ENCODE results near the gene GALNS.

The GALNS gene

DNA sequence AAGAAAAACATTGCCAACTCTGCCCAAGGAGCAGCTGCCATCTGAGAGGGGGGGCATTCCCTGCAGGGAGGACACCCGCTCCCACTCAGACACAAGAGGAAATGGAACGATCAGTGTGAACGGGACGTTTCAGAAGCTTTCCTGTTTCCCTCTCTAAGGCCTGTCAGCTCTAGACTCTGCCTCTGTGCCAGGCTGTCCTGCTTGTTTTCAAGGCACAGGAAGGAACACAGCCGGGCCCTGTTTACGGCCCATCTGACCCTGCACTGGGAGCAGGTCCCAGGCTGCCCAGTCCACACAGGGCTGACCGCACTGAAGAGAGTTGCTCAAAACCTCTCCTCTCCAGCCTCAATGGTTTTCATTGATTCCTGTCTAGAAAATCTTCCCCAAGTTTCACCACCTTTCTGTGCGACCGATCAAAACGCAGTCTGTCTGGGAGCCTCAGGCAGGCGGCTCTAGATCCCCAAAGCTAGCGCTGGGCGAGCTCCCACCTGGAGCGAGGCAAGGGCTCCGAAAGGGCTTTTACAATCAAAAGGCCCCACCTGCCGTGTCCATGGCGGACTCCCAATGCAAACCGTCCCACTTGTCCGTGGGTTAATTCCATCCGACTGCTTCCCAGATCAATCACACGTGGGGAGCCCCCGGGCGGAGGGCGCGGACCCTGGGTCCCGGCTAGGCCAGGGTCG, 73.2 kb downstream of the GALNS start:
- H3K36me3 ChIP-seq: no peaks in the 10 kb centered on the region
- peak overlapping the region; percentile 87 for H3K4me3 ChIP-seq
- H3K9me3 ChIP-seq: no peaks in the 10 kb centered on the region
- peak overlapping the region; percentile 95 for H3K4me2 ChIP-seq
- H3K27me3 ChIP-seq: no peaks in the 10 kb centered on the region
- H3K27ac ChIP-seq: peak overlapping the region; percentile 97
- H3K9ac ChIP-seq: peak overlapping the region; percentile 97
- peaks cover 59% of the 10 kb centered on the region for H4K20me1 ChIP-seq
- no peak for TF ChIP-seq Cebpa-rat (IDR thresholded peaks at IDR 0.05)
- H3K4me1 ChIP-seq: peaks cover 87% of the 10 kb centered on the region

DNA sequence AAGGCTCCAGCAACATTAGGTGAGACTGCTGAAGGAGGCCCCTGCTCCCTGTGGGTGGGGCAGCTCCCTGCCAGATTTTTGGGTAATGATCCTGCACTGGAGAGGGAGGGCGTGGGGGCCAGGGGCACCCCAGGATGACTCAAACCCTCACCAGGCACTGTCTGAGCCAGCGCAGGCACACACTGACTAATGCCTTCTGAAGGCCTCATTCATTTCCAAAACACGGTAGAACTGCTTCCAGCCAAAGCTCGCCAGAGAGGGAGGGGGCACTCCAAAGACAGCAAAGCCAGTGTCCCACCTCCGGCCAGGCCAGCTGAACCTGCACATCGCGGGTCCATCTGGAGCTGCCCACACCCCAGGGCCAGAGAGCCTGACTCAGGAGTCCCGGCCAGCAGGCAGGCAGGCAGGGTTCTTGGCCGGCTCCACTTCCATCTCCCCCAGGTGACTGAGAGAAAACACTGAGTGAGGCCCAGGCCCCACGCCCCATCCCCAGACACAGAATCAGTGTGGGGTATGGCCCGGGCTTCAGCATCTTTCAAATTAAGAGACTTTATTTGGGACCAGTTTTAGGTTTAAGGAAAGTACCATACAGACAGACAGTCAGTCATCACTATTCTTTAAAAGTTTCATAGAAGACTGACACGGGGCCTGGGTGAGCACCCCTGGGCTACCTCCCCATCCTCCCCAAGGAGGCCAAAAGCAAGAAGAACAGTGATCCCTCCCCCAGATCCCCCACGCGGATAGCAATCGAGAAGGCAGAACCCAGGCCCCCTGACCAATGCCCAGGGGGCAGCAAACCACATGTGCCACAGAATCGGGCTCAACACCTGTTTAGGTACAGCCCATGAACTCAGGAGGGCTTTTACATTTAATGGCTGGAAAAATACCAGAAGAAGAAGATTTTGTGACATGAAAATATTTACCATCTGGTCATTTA, 74.0 kb downstream of the GALNS start:
- H3K36me3 ChIP-seq: no peaks in the 10 kb centered on the region
- H3K4me1 ChIP-seq: peaks cover 87% of the 10 kb centered on the region
- H3K9me3 ChIP-seq: no peaks in the 10 kb centered on the region
- no peaks in the 10 kb centered on the region for H3K27me3 ChIP-seq
- peaks cover 67% of the 10 kb centered on the region for H4K20me1 ChIP-seq
- H3K9ac ChIP-seq: peak overlapping the region; percentile 97
- TF ChIP-seq Cebpa-rat (IDR thresholded peaks at IDR 0.05): no peak
- peak overlapping the region; percentile 87 for H3K4me3 ChIP-seq
- H3K27ac ChIP-seq: peak overlapping the region; percentile 97
- H3K4me2 ChIP-seq: peak overlapping the region; percentile 95

DNA sequence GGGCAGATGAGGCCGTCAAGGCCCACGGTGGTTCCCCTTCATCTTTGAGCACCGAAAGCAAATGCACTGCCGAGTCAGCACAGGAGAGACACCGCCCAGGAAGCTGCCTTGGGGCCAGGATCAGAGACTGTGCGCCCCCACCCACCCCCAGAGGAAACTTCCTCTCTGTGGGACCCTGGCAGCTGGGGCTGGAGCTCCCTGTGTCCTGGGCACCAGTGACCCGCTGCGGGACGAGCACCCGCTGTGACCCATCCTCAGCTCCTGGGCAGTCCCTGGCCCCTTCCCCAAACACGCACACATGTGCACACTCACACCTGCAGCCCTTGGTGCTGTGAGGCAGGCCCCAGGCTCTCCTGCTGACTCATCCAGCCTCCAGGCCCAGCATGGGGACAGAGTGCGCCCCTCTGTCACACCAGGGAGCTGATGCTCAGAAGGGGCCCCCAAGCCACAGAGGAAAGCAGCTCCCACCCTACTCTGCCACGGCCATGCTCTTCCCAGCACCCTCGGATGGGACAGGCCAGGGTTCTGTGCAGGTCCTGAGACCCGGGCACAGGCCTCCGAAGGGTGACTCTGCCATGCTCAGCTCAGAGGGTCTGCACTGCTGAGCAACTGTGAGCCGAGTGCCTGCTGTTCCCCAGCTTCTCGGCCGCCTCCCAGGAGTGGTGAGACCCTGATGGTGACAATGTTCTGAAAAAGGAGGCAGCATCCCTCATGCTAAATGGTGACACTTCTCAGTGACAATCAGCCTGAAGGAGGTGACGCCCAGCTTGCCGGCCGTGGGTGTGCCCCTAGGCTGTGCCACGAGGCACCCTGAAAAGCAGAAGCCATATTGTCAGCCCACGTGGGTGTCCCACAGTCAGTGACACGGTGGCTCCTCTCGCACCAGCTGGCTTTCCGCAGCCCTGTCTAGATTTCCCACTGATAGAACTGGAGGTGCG, 75.3 kb downstream of the GALNS start:
- Histone ChIP-seq H3K4me1 (peaks cover 89% of the 10 kb centered on the region), H3K4me2 (peak overlapping the region; percentile 95), H4K20me1 (peaks cover 80% of the 10 kb centered on the region), H3K36me3 (peaks cover 10% of the 10 kb centered on the region), H3K4me3 (peak overlapping the region; percentile 29), H3K27ac (peak overlapping the region; percentile 97), H3K27me3 (no peaks in the 10 kb centered on the region), H3K9me3 (no peaks in the 10 kb centered on the region), H3K9ac (peak overlapping the region; percentile 72; the same call in 1 of the 2 replicates)
- no peak for TF ChIP-seq Cebpa-rat (IDR thresholded peaks at IDR 0.05)

DNA sequence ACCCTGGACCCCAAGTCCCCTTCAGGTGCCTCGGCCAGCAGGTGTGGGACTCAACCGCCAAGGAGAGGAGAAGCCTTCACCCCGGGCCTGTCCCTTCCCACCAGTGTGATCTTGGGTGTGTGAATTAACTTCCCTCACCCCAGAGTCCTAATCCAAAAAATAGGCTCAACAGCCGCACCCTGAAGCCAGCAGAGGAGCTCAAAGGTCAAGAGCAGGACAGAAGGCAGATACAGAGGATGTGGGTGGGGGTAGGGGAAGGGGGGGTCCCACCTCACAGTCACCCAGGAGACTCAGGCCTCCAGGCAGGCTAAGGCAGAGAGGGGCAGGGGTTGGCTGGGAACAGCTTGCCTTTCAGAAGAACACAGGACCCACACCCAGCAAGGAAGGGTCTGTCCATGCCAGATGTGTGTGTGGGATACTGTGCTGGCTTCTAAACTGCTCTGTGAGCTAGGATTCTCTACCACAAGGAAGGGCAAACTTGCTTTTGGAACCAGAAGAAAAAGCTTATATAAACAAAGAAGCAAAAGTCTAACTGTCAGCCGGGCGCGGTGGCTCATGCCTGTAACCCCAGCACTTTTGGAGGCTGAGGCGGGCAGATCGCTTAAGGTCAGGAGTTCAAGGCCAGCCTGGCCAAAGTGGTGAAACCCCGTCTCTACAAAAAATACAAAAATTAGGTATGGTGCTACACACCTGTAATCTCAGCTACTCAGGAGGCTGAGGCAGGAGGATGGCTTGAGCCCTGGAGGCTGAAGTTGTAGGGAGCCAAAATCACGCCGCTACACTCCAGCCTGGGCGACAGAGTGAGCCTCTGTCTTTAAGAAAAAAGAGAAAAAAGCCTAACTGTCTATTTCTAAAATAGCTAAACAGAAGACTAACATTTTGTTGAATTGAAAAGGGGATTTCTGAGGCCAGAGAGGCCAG, 76.3 kb downstream of the GALNS start:
- H3K4me3 ChIP-seq: peak overlapping the region; percentile 29
- no peaks in the 10 kb centered on the region for H3K27me3 ChIP-seq
- peaks cover 89% of the 10 kb centered on the region for H3K4me1 ChIP-seq
- peak overlapping the region; percentile 72 for H3K9ac ChIP-seq
- peaks cover 17% of the 10 kb centered on the region for H3K36me3 ChIP-seq
- peak overlapping the region; percentile 97 for H3K27ac ChIP-seq
- no peaks in the 10 kb centered on the region for H3K9me3 ChIP-seq
- TF ChIP-seq Cebpa-rat (IDR thresholded peaks at IDR 0.05): no peak
- peaks cover 90% of the 10 kb centered on the region for H4K20me1 ChIP-seq
- H3K4me2 ChIP-seq: peak overlapping the region; percentile 95

DNA sequence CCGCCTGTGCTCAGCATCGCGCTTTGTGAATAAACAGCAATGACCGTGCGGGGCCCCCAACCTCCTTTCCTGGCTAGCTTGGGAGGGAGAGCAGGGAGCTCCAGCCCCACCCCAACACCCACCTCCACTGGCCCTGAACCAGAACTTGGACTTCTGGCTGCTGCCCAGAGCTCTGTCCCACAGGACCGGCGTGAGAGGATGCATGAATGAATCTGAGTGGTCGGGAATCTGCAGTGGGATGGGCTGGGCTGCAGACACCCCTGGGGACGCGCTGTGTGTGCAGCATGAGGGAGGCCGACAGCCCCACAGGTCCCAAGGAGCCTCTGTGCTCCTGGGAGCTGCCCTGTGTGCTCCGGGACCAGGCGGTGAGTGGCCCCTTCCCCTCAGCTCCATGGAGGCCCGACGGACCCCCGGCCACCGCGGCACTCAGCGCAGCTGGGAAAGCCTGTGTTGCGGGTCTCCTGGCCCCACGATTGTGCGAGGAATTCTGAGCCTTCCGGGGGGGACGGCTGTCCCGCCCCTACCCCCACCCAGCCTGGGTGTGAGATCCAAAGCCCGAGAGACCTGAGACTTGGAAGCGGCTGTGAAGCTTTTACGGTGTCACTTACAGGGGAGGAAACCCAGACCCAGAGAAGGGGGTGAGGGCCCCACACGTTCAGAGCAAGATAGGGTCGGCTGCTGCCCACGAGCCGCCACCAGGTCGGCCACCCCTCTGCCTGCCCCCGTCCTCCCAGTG, 77.2 kb downstream of the GALNS start:
- no peak for TF ChIP-seq Cebpa-rat (IDR thresholded peaks at IDR 0.05)
- Histone ChIP-seq H3K9me3 (no peaks in the 10 kb centered on the region), H3K4me1 (peaks cover 96% of the 10 kb centered on the region), H3K27me3 (no peaks in the 10 kb centered on the region), H3K27ac (peak overlapping the region; percentile 97), H3K4me3 (peak overlapping the region; percentile 29; the same call in 1 of the 2 replicates), H3K4me2 (peak overlapping the region; percentile 95), H4K20me1 (peaks cover 98% of the 10 kb centered on the region), H3K9ac (peak overlapping the region; percentile 72), H3K36me3 (peaks cover 17% of the 10 kb centered on the region)

DNA sequence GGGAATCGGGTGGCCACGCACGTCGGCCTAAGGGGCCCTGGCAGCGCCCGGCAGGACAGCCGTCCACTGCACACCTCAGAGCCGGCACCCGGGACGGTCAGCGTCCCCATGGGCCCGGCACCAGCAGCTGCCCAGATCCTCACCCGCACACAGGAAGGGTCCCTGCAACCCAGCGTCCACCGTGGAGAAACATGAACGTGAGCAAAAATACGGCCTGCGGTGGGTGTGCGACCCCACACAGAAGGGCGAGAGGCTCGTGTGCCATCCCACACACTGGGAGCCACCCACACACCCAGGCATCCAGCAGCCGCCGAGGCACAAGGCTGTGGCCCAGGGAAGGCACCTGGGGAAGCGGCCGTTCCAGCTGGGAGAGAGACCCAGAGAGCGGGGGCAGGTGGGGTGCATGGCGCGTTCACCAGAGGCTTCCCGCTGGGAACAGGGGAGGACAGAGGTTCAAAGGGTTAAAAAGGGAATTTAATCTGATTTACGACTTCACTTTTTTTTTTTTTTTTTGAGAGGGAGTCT, 78.1 kb downstream of the GALNS start:
- no peaks in the 10 kb centered on the region for H3K27me3 ChIP-seq
- peak overlapping the region; percentile 97 for H3K27ac ChIP-seq
- H3K4me2 ChIP-seq: peak overlapping the region; percentile 95
- H3K9ac ChIP-seq: peak overlapping the region; percentile 58
- peak overlapping the region; percentile 35 for H3K4me3 ChIP-seq
- no peaks in the 10 kb centered on the region for H3K9me3 ChIP-seq
- TF ChIP-seq Cebpa-rat (IDR thresholded peaks at IDR 0.05): no peak
- peaks cover 17% of the 10 kb centered on the region for H3K36me3 ChIP-seq
- peaks cover 100% of the 10 kb centered on the region for H3K4me1 ChIP-seq
- H4K20me1 ChIP-seq: peaks cover 100% of the 10 kb centered on the region

DNA sequence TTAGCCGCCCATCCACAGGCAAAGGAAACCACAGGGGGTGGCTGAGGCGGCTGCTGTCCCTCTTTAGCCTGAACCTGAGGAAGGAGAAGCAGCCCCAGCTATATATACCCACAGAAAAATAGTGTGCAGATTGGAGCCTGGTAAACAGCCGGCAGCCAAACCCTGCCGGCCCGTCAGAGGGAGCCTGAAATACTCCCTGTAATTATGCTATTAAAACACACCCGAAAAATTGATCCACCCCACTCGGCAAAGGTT, 78.5 kb downstream of the GALNS start:
- Histone ChIP-seq H3K27ac (peak overlapping the region; percentile 97), H3K9ac (peak overlapping the region; percentile 58), H3K9me3 (no peaks in the 10 kb centered on the region), H3K4me3 (peak overlapping the region; percentile 35), H4K20me1 (peaks cover 100% of the 10 kb centered on the region), H3K4me1 (peaks cover 100% of the 10 kb centered on the region), H3K27me3 (no peaks in the 10 kb centered on the region), H3K4me2 (peak overlapping the region; percentile 95), H3K36me3 (peaks cover 17% of the 10 kb centered on the region)
- TF ChIP-seq Cebpa-rat (IDR thresholded peaks at IDR 0.05): no peak

Measured in BLaER1 (cell line).